Activated T-cell treated with anti-CD3 and anti-CD28 coated beads for 24 hours (primary cell): ENCODE data around the gene MIA2.
"Not testable (repeated sequence)": the region's sequence is repeated elsewhere in the genome, so short reads cannot be mapped to it uniquely, and the experiment has no call there.

ENCODE experiments used
- DNase-seq: peaks from one replicate; pipeline ENCODE4 v3.0.0-alpha.2; 2020; ENCODE audit warnings: low read depth

Gene MIA2

DNA sequence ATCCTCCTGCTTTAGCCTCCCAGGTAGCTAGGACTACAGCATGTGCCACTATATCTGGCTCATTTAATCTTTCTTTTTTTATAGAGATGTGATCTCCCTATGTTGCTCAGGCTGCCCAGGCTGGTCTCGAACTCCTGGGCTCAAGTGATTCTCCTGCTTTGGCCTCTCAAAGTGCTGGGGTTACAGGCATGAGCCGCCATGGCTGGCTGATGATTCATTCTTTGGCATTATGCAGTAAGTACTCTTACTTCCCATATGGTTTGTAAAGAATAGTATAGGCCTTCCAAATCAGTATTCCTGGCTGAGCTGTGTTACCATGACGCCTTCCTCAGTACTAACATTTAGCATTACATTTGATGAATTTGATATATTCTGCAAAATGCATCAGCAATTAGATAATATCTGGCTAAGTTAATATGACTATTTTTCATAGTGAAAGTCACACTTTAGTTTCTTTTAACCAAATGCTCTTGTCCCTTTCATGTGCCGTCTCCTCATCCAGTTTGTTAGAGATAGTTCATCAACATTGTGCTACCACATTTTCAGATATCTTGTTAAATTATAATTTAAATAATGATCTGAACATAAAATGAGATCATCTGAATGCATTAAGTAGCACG is 3.2 kb upstream of the MIA2 start:
- DNase-seq: no peak

DNA sequence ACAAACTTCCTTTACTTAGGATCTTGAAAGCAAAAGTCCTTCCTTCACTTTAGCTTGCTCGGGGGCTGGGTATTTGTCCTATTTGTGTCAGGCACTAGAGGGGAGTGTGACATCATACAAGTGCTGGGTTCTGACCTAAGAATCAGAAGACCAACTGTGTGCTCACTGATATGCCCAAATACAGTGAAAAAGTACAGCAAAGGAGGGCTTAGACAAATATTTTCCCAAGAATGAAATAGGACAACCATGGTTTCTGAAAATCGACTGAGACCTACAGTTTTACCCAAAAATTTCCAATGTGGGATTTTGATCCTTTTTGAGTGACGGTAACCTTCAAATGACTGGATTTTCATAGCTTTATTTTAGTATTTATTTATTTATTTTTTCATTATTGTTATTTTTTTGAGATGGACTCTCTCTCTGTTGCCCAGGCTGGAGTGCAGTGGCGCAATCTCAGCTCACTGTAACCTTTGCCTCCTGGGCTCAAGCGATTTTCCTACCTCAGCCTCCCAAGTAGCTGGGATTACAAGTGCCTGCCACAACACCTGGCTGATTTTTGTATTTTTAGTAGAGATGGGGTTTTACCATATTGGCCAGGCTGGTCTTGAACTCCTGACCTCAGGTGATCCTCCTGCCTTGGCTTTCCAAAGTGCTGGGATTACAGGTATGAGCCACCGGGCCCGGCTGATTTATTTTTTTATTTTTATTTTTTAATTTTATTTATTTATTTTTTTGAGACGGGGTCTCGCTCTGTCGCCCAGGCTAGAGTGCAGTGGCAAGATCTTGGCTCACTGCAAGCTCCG is 1.8 kb upstream of the MIA2 start:
- DNase-seq: peak; percentile 23

DNA sequence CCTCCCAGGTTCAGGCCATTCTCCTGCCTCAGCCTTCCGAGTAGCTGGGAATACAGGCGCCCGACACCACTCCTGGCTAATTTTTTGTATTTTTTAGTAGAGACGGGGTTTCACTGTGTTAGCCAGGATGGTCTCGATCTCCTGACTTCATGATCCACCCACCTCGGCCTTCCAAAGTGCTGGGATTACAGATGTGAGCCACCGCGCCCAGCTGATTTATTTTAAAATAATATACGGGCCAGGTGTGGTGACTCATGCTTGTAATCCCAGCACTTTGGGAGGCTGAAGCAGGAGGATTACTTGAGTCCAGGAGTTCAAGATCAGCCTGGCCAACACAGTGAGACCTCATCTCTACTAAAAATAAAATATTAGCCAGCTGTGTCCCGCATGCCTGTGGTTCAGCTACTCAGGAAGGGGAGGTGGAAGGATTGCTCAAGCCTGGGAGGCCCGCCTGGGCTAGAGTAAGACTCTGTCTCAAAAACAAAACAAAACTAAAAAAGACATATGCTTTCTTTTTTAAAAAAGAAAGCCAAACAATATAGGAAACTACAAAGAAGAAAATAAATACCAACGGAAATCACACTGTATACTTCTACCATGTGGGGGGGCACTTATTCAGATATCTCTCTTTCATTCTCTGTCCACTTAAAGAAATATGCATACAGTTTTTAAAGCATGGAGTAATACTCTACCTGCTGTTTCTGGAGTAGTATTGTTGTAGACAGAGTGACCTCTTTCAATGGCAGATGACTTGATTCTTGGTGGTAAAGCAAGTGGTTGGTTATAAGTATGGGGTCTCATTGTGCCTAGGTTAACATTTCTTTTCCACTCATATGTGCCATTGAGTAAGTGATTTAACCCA is 930 bp upstream of the MIA2 start:
- DNase-seq: no peak

DNA sequence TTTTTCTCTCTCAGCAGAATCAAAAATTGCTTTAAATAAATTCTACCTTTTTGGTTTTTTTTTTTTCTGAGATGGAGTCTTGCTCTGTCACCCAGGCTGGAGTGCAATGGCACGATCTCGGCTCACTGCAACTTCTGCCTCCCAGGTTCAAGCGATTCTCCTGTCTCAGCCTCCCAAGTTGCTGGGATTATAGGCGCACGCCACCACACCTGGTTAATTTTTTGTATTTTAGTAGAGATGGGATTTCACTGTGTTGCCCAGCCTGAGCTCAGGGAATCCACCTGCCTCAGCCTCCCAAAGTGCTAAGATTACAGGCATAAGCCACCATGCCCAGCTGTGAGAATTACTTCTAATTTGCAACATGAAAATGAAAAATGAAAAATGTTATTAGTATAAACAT is 1.3 kb downstream of the MIA2 start:
- not testable (repeated sequence) for DNase-seq

DNA sequence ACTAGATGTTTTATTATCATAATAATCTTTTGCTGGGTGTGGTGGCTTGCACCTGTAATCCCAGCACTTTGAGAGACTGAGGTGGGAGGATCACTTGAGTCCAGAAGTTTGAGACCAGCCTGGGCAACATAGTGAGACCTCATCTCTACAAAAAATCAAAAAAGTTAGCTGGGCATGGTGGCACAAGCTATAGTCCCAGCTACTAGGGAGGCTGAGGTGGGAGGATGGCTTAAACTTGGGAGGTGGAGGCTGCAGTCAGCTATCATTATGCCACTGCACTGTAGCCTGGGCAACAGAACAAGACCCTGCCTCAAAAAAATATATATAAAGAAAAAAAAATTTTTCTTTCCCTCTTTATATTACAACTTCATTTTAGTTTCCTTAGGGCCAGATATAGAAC is 1.8 kb downstream of the MIA2 start:
- DNase-seq: not testable (repeated sequence)

DNA sequence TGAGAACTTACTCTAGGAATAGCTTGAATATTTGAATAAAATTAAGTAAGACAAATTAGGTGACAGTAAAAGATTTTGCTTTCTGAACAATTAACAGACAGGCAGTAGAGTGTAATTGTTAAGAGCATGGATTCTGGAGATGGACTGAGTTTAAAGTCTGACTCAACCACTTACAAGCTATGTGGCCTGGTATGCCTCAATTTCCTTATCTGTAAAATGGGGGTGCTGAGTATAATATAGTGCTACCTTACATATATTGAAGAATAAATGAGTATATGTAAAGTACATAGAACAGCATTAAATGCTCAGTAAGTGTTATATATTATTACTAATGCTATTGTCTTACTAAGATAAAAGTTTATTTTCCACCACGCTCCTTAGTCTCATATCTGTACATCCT is 7.1 kb downstream of the MIA2 start:
- DNase-seq: no peak

DNA sequence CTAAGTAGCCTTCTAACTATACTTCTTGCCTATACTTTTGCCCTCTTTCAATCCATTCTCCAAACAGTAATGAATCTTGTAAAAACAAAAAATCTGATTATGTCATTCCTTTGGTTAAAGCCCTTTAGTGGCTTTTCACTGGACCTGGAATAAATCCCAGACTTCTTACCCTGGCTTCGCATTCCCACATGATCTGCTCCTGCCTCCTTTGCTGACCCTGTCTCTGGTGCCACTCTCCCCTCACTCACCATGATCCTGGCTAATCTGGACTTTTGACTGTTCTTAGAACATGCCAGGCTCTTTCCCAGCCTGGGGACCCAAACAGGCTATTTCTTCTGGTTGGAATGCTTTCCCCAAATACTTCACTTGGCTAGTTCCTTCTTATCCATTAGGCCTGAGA is 7.9 kb downstream of the MIA2 start:
- DNase-seq: no peak

DNA sequence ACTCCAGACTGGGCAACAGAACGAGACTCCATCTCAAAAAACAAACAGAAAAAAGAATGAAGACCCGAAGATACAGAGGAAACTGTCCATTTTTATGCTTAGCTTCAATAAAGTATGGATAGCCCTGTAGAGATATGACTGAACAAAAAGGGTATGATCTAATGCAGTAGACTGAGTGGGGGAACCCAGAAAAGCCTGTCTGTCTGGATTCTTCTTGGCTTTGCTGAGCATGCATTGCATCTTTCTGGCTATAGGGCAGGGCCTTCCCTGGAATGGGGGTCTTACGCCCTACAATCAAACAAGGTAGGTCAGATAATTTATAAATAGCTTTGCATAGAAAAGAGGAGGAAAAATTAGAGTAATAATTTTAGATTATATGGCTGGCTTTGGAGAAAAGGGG is 10.1 kb downstream of the MIA2 start:
- DNase-seq: no peak

DNA sequence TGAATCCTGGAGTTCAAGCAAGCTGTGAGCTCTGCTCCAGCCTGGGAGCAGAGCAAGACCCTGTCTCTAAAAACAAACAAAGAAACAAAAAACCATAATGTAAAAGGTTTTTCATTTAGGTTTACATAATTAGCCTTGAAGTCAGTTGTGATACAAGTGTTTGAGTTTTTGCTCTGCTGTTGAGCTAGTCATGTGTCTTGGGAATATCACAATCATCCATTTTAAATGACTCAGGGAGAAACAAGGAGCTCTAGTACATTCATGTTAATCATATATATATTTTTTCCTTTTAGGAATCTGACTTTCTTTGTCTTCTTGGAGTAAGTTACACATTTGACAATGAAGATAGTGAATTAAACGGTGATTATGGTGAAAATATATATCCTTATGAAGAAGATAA is 12.9 kb downstream of the MIA2 start:
- DNase-seq: no peak

DNA sequence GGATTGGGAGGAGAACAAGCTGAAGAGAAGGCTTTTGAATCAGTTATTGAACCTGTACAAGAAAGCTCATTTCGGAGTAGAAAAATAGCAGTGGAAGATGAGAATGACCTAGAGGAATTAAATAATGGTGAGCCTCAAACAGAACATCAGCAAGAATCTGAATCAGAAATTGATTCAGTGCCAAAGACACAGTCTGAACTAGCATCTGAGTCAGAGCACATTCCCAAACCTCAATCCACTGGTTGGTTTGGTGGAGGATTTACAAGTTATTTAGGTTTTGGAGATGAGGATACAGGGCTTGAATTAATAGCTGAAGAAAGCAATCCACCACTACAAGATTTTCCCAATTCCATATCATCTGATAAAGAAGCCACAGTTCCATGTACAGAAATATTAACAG is 13.5 kb downstream of the MIA2 start:
- DNase-seq: no peak

DNA sequence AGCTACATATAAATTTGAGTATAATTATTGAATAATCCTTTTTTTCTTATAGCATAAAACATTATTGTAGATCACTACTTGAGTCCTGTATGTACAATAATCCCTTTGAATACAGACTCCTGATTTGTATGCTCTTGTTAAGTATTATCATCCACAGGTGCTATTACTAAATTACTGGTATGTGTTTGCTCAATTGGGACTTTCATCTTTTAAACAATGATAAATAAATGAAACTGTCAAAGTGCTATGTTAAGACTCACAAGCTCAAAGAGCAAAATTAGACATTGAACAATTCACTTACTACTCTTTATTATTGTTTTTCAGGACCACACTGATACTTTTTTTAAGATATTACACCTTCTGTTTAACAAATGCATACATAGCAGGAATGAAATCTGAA is 17.8 kb downstream of the MIA2 start:
- DNase-seq: no peak

DNA sequence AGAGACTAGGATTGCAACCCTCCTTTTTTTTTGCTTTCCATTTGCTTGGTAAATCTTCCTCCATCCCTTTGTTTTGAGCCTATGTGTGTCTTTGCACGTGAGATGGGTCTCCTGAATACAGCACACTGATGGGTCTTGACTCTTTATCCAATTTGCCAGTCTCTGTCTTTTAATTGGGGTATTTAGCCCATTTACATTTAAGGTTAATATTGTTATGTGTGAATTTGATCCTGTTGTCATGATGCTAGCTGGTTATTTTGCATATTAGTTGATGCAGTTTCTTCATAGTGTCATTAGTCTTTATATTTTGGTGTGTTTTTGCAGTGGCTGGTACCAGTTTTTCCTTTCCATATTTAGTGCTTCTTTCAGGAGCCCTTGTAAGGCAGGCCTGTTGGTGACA is 23.7 kb downstream of the MIA2 start:
- not testable (repeated sequence) for DNase-seq

DNA sequence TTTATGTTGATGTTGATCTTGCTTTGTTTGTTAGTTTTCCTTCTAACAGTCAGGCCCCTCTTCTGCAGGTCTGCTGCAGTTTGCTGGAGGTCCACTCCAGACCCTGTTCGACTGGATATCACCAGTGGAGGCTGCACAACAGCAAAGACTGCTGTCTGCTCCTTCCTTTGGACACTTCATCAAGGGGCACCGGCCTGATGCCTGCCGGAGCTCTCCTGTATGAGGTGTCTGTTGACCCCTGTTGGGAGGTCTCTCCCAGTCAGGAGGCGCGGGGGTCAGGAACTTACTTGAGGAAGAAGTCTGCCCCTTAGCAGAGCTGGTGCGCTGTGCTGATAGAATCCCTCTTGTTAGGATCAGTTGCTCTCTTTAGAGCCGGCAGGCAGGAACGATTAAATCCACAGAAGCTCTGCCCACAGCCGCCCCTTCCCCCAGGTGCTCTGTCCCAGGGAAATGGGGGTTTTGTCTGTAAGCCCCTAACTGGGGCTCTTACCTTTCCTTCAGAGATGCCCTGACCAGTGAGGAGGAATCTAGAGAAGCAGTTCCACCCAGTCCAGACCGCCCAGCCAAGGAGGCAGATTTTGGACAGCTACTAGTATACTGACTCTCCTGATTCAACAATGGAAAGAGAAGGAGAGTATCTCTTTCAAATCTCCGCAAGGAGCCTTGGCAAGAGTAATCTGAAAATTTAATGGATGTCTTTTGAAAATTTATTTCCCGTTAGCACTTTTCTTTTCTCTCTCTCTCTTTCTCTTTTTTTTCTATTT is 25.2 kb downstream of the MIA2 start:
- no peak for DNase-seq

DNA sequence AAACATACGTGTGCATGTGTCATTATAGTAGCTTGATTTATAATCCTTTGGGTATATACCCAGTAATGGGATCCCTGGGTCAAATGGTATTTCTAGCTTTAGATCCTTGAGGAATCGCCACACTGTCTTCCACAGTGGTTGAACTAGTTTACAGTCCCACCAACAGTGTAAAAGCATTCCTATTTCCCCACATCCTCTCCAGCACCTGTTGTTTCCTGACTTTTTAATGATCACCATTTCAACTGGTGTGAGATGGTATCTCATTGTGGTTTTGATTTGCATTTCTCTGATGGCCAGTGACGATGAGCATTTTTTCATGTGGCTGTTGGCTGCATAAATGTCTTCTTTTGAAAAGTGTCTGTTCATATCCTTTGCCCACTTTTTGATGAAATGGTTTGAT is 26.4 kb downstream of the MIA2 start:
- DNase-seq: not testable (repeated sequence)

DNA sequence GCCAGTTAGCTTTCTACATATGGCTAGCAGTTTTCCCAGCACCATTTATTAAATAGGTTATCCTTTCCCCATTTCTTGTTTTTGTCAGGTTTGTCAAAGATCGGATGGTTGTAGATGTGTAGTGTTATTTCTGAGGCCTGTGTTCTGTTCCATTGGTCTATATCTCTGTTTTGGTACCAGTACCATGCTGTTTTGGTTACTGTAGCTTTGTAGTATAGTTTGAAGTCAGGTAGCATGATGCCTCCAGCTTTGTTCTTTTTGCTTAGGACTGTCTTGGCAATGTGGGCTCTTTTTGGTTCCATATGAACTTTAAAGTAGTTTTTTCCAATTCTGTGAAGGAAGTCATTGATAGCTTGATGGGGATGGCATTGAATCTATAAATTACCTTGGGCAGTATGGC is 28.5 kb downstream of the MIA2 start:
- DNase-seq: not testable (repeated sequence)

DNA sequence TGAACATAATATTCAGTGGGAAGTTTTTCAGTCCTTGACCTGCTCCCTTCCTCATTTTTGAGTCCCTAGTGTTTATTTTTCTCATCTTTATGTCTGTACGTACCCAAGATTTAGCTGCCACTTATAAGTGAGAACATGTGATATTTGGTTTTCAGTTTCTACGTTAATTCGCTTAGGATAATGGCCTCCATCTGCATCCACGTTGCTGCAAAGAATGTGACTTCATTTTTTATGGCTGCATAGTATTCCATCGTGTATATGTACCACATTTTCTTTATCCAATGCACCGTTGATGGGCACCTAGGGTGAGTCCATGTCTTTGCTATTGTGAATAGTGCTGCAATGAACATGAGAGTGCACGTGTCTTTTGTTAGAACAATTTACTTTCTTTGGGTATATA is 30.3 kb downstream of the MIA2 start:
- no peak for DNase-seq

DNA sequence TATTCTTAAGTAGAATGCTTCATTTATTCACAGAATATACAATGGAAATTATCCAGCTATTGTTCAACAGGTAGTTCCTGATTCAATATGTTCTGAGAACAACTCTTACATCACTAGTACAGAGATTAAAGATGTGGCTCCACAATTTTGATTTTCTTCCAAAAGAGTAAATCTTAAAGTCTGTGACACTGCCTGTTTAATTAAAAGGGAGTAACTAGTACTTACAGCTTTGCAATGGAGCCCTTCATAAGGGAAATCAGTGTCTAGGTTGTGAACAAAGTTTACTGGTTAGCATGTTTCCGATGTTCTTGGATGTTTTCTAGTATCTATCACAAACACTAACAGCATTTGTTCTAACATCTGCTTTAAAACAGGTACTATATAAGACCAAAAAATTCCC is 30.8 kb downstream of the MIA2 start:
- no peak for DNase-seq

DNA sequence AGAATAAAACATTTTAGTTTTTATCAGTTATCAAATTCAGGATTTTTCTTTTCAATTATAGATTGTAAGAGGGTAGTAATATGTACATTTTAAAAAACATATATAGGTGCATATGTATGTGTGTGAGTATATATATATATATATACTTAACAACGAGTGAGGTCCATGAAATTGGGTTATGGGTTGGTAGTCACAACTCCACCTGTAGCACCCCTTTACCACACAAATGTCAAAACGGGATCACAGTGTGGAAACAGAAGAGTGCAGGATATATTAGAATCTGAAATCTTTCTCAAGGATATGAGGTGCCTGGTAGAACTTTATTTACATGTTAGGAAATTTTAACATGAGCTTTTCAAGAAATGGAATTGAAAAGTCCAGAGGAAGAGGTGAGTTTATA is 31.3 kb downstream of the MIA2 start:
- no peak for DNase-seq

DNA sequence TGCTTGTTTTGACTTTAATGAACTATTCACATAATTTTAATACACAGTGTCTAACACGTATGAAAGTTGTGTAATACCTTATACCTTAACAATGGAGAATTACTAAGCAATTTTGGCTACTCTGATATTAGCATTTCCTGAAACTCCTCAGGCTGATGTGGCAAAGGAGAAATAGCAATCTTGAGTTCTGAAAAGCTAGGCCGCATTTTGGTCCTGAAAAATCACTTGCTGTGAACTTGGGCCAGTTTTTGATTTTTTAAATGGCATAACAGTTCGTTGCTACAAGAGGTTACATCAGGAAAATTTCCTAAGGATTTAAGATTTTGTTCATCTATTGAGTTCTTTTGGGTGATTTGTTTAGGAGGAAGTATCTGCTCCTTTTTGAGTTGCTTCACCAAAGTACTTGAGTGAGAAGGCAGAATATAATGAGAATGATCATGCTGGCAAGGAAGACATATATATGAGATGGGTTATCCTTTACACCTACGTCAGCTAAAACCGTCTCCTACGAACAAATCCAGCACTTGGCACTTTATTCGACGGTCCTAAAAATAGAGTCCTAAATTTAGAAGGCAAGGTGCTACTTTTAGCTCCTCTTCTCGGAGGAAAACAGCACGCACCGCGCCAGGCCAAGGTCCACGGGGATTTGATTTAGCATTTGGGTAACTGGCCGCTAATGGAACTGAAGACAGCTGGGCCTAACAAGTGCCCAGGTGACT is 32.2 kb downstream of the MIA2 start:
- DNase-seq: no peak

DNA sequence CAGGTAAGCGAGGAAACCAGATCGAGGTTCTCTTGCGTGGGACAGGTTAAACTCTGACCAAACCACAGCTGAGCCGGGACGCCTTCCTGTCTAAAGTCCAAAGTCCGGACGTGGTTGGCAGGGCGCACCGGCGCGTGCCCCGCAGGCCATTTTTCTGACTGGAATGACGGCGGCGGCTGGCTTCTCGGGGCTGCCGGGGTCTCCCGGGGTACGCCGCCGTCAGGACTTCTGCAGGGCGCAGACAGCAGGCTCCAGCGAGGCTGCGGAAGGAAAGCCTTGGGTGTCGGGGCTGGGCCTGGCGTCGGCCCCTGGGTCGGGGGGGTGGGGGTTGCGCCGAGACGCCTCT is 32.8 kb downstream of the MIA2 start:
- DNase-seq: no peak

DNA sequence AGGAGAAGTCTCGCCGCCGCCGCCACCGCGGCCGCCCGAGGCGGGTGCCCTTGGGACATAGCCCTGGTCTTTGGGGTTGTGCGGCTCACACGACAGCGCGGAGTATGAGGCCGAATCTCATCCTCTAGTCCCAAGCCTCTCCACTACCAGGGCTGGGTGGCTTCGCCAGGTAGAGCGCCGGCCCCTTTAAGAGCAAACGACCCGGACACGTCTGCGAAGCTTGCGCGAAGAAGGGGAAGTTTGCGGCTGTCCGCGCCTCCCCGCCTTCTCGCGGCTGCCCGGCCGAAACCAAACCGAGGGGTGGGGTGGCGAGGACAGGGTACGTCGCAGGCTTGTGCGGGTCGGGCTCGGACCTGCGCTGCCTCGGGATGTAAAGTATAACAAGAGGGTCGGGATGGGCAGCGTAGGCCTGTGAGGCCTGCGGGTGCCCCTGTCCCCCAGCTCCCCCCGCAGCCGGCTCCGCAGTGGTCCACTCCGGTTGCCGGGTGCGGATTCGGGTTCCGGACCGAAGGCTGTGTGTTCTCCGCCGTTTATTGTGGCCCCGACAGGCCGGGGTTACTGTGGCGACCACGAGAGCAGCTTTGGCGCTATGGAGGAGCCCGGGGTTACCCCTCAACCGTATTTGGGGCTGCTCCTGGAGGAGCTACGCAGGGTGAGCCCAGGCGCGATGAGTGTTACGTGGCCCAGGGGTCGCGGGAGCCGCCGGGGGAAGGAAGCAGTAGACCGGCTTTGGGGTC is 33.3 kb downstream of the MIA2 start:
- peak; percentile 64 for DNase-seq
